ENCODE results near the gene TSEN15.

GRCh38 chr1:184023171-184023570 is 28.4 kb upstream of the TSEN15 start:
- TF ChIP-seq, protein P1, sequence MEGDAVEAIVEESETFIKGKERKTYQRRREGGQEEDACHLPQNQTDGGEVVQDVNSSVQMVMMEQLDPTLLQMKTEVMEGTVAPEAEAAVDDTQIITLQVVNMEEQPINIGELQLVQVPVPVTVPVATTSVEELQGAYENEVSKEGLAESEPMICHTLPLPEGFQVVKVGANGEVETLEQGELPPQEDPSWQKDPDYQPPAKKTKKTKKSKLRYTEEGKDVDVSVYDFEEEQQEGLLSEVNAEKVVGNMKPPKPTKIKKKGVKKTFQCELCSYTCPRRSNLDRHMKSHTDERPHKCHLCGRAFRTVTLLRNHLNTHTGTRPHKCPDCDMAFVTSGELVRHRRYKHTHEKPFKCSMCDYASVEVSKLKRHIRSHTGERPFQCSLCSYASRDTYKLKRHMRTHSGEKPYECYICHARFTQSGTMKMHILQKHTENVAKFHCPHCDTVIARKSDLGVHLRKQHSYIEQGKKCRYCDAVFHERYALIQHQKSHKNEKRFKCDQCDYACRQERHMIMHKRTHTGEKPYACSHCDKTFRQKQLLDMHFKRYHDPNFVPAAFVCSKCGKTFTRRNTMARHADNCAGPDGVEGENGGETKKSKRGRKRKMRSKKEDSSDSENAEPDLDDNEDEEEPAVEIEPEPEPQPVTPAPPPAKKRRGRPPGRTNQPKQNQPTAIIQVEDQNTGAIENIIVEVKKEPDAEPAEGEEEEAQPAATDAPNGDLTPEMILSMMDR (IDR thresholded peaks at IDR 0.05; ENCODE audit: low read depth, low read length): no peak
- TF ChIP-seq EZH2phosphoT487 (IDR thresholded peaks at IDR 0.05; ENCODE audit: low read depth): no peak
